Measurements from ENCODE around the gene UBR1.
"Not testable (repeated sequence)": the region's sequence is repeated elsewhere in the genome, so short reads cannot be mapped to it uniquely, and the experiment has no call there.

The UBR1 gene

DNA sequence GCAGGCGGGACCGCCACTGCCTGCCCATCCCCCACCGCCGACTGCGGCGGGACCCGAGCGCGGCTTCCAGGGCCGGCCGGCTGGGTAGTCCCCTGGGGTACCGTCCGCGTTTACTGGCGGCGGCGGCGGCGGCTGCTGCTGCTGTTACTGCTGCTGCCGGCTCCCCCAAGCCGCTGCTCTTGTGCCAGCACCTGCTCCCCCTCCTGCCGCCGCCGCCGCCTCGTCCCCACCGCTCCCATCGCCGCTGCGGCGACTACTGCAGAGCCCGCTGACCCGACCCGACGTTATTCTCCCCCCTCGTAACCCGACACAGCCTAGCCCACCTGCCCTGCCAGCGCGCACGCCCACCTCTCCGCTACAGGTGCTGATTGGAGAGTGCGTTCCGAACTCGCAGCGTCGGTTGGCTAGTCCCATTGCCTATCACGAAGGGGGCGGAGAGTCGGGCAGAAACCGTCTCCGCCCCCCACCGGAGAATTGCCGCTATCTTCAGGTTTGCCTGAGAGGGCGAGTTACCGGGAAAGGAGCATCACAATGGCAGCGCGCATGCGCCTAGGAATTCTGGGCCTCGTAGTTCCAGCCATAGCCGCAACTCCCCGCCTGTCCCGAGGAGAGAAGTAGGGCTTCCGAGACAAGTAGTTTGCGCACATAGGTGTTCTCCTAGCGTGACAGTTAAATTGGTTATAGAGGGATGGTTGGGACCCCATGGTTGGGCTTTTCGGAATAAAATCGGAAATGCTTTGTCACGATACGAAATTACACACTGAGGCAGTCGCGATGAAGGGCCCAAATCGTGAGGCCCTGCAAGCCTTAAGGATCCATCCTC, 185.1 kb downstream of the UBR1 start, which contains the start of gene TTBK2:
TSS of gene TTBK2 (minus strand) at position 260 of the 823 bp plus-strand sequence. CDS start 42,161 bp downstream, outside the sequence.
- H3K27ac Mint-ChIP-seq = peak within 1 kb of the TSS; percentile 85 to 90
- no peaks in the 10 kb centered on the region for H3K27me3 Mint-ChIP-seq
- no peaks in the 10 kb centered on the region for H3K9me3 Mint-ChIP-seq
- H3K36me3 Mint-ChIP-seq (ENCODE audit: insufficient read depth) = peaks cover 17% of the 10 kb centered on the region
- H3K4me1 Mint-ChIP-seq (ENCODE audit: low read depth in 2 of 2) = peaks cover 20 to 32% of the 10 kb centered on the region in 2 donors
- DNase-seq = peak; percentile 95
- H3K4me3 Mint-ChIP-seq = peak within 1 kb of the TSS; percentile 94 to 99
- peak; percentile 92 for ATAC-seq (replicated peaks)

DNA sequence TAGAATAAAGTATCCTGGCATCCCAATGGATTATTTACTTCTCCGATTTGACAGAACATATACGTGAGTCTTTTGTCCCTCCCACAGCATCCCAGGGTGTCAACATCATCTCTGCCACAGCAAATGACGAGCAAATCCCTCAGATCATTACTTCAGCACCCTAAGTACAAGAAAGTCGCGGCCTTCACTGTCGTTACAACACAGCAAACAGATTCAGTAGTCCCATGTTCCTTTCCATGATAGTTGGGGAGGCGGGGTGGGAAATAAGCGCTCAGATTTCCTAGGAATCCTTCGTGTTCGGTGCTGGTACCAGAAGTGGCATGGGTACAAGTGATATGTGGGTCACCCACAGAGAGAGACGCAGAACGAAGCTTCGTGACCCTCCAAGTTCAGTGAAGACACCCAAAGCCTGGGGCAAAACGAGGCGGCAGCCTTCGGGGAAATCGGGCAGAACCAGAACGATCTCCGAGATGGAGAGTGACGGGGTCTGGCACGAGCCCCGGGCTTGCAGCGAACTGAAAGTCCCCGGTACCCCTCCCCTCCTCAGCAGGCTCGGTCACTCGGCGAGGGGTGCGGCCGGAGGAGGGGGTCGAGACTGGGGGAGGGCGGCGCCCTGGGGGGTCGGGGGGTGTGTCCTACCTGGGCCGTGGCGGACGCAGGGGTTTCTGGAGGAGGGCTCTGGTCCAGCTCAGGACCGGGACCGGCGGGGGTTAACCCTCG, 185.9 kb downstream of the UBR1 start:
- DNase-seq (peak; percentile 9 to 25 (median 17)), ATAC-seq (replicated peaks) (peak; percentile 4)
- H3K27ac Mint-ChIP-seq = peak overlapping the region; percentile 85 to 90
- H3K9me3 Mint-ChIP-seq = no peaks in the 10 kb centered on the region
- peaks cover 14% of the 10 kb centered on the region for H3K36me3 Mint-ChIP-seq (ENCODE audit: insufficient read depth)
- H3K27me3 Mint-ChIP-seq = no peaks in the 10 kb centered on the region
- H3K4me1 Mint-ChIP-seq (ENCODE audit: low read depth in 2 of 2) = peaks cover 20 to 40% of the 10 kb centered on the region in 2 donors
- peak overlapping the region; percentile 94 to 99 for H3K4me3 Mint-ChIP-seq

DNA sequence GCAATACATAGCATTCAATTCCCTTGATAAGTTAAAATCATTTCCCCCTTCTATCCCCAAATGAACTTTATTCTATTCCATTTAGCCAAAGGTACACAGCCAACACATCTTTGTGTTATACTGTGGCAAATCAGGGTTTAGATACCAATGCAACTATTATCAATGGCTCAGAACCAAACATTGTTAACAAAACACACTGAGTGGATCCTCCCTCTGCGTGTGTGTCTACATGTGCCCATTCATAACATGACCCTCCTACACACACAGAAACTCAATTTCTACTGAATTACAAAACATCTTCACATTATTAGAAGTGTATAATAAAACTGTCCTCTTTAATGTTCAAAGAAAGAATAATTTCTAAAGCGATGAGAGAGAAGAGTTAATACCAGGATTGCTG, 186.5 kb downstream of the UBR1 start:
- Mint-ChIP-seq H3K27me3 (no peaks in the 10 kb centered on the region), H3K9me3 (no peaks in the 10 kb centered on the region), H3K27ac (peak overlapping the region; percentile 85 to 90), H3K4me3 (peak overlapping the region; percentile 94 to 99), H3K4me1 (ENCODE audit: low read depth in 2 of 2) (peaks cover 24 to 43% of the 10 kb centered on the region in 2 donors), H3K36me3 (ENCODE audit: insufficient read depth) (peaks cover 14% of the 10 kb centered on the region)
- DNase-seq = no peak
- ATAC-seq (replicated peaks) = no peak

DNA sequence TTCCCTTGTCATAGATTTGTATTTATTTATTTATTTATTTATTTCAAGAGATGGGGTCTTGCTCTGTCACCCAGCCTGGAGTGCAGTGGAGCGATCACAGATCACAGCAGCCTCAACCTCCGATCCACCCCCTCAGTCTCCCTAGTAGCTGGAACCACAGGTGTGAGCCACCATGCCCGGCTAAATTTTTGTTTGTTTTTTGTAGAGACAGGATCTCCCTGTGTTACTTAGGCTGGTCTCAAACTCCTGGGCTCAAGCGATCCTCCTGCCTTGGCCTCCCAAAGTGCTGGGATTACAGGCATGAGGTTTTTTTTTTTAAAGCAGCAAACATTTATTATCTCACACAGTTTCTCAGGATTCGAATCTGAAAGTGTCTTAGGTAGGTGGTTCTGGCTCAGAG, 187.8 kb downstream of the UBR1 start:
- no peak overlapping the region for H3K27ac Mint-ChIP-seq
- H3K9me3 Mint-ChIP-seq = no peaks in the 10 kb centered on the region
- peaks cover 24 to 48% of the 10 kb centered on the region in 2 donors for H3K4me1 Mint-ChIP-seq (ENCODE audit: low read depth in 2 of 2)
- H3K4me3 Mint-ChIP-seq = no peak overlapping the region
- DNase-seq (no peak), ATAC-seq (replicated peaks) (no peak)
- H3K36me3 Mint-ChIP-seq (ENCODE audit: insufficient read depth) = peaks cover 14% of the 10 kb centered on the region
- no peaks in the 10 kb centered on the region for H3K27me3 Mint-ChIP-seq

DNA sequence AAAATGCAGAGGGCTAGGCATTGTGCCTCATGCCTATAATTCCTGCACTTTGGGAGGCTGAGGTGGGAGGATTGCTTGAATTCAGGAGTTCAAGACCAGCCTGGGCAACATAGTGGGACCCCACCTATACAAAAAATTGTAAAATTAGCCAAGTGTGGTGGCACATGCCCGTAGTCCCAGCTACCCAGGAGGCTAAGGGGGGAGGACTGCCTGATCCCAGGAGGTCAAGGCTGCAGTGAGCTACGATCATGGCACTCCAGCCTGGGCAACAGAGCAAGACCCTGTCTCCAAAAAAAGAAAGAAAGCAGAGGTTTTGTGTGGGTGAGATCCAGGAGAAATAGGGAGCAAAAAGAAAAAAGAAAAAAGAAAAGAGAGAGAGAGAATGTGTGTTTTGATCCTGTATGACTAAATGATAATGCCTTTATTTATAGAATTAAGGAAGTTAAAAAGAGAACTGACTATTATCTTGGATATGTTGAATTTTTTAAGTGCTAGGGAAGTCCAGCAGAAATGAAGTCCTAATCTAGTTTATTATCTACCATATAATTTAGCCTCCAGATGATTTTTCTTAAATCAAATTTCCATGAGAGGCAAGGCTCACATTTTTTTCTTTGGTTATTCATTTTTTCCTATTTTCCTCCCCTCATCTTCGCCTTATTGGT, 190.1 kb downstream of the UBR1 start:
- ATAC-seq (replicated peaks) (no peak), DNase-seq (no peak)
- Mint-ChIP-seq H3K4me3 (no peak overlapping the region), H3K4me1 (ENCODE audit: low read depth in 2 of 2) (peaks cover 18 to 50% of the 10 kb centered on the region in 2 donors), H3K36me3 (ENCODE audit: insufficient read depth) (peaks cover 9% of the 10 kb centered on the region), H3K9me3 (no peaks in the 10 kb centered on the region), H3K27ac (peak overlapping the region in 1 of 2 donors; percentile 64), H3K27me3 (no peaks in the 10 kb centered on the region)

DNA sequence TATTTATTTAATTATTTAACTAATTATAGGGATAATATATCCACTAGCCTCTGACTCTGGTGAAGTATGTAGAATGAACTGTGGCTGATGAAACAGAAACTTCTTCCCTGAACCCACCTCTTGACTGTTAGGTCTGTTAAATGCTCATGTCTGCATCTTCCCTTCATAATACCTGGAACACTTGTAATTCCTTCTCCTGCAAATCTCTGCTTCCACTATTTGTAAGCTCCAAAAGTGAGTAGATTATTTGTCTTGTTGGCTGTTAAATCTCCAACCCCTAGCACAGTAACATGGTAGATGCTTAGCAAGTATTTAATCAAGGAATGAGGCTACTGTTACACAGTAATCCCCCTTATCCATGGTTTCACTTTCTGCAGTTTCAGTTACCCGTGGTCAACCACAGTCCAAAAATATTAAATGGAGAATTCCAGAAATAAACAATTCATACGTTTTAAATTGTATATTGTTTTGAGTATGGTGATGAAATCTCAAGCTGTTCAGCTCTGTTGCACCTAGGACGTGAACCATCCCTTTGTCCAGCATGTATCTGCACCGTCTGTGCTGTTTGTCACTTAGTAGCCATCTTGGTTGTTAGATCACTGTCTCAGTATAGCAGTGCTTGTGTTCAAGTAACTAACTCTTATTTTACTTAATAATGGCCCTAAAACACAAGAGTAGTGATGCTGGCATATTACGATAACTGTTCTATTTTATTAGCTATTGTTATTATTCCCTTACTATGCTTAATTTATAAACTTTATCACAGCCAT, 190.9 kb downstream of the UBR1 start:
- no peak for ATAC-seq (replicated peaks)
- Mint-ChIP-seq H3K4me3 (no peak overlapping the region), H3K4me1 (ENCODE audit: low read depth in 2 of 2) (peaks cover 16 to 51% of the 10 kb centered on the region in 2 donors)

DNA sequence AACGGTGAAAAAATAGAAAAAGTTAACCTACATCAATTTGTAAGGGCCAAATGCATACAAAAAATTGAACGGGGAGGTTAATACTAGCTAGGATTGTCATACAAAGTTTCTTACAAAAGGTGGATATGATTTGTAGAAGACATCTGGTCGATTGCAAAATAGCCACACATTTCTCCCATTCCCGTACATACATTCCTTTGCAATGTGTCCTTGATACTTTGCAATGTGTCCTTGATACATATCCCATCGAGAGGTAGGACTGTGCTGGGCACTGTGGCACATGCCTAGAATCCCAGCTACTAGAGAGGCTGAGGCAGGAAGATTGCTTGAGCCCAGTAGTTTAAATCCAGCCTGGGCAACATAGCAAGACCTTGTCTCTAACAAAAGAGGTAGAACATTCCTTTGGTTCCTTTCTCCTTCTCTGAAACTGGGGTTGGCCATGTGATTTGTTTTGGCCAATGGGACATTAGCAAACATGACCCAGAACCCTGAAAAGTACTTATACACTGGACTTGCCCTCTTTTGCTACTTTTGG, 194.7 kb downstream of the UBR1 start:
- Mint-ChIP-seq H3K27ac (no peak overlapping the region), H3K4me3 (no peak overlapping the region), H3K4me1 (ENCODE audit: low read depth in 2 of 2) (peaks cover 11 to 39% of the 10 kb centered on the region in 2 donors), H3K36me3 (ENCODE audit: insufficient read depth) (peaks cover 3% of the 10 kb centered on the region), H3K9me3 (no peaks in the 10 kb centered on the region), H3K27me3 (no peaks in the 10 kb centered on the region)
- ATAC-seq (replicated peaks) = no peak
- no peak for DNase-seq

More for the DNA sequence above, 190.9 kb downstream of the UBR1 start:
- DNase-seq = no peak
- Mint-ChIP-seq H3K9me3 (no peaks in the 10 kb centered on the region), H3K27me3 (no peaks in the 10 kb centered on the region), H3K36me3 (ENCODE audit: insufficient read depth) (peaks cover 6% of the 10 kb centered on the region), H3K27ac (no peak overlapping the region)

DNA sequence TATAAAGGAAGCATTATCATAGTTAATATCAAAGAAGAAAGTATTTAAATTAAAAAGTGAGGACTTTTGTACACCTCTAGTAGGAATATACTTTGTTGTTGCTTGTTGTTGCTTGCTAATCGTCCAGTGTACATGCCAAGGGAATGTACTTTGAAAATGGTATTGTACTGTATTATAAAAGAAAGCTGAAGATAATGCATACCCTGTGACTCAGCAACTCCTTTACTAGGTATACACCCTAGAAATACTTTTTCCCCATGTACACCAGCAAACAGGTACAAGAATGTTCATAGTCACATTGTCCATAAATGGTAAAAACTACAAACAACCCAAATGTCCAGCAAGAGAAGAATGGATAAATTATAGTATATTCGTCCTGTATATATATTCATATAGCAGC, 197.3 kb downstream of the UBR1 start:
- no peaks in the 10 kb centered on the region for H3K27me3 Mint-ChIP-seq
- H3K36me3 Mint-ChIP-seq (ENCODE audit: insufficient read depth) = peaks cover 3% of the 10 kb centered on the region
- H3K4me3 Mint-ChIP-seq = no peak overlapping the region
- H3K27ac Mint-ChIP-seq = no peak overlapping the region
- H3K9me3 Mint-ChIP-seq = no peaks in the 10 kb centered on the region
- ATAC-seq (replicated peaks) (no peak), DNase-seq (no peak)
- H3K4me1 Mint-ChIP-seq (ENCODE audit: low read depth in 2 of 2) = peaks cover 12 to 22% of the 10 kb centered on the region in 2 donors

DNA sequence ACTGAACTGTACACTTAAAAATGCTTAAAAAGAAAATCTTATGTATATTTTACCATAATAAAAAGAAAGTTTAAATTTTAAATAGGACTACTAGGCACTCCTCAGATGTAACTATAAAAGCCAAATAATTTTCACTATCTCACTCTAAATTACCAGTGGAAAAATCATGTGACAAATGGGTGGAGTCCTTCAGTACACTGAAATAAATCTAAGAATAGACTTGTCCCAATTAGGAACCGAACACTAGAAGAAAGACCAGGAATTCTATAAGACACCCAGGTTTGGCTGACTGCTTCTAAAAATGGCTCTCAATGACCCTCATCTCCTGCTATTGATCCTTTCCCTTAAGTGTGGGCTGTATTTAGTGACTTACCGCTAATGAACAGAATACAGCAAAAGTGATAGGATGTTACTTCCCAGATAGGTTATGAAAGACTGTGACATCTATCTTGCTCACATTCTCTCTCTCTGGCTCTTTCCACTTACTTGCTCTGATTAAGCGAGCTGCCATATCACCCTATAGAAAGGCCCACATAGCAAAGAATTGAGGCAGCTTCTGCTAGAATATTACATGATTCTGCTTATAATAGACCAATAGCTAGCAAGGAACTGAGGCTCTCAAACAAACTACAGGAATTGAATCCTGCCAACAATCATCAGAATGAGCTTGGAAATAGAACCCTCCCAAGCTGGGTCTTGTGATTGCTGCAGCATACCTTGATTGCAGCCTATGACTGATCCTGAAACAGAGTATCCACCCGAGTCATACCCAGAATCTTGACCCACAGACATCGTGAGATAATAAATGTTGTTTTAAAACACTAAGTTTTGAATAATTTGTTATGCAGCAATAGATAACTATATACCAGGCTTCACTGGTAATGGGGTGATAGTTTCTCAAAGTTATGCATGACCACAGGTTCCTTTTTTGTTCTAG, 202.2 kb downstream of the UBR1 start:
- Mint-ChIP-seq H3K4me1 (ENCODE audit: low read depth in 2 of 2) (peaks cover 9% of the 10 kb centered on the region in 2 donors), H3K36me3 (ENCODE audit: insufficient read depth) (no peaks in the 10 kb centered on the region), H3K9me3 (no peaks in the 10 kb centered on the region), H3K27me3 (no peaks in the 10 kb centered on the region), H3K4me3 (no peak overlapping the region), H3K27ac (no peak overlapping the region)
- no peak for DNase-seq
- ATAC-seq (replicated peaks) = no peak

DNA sequence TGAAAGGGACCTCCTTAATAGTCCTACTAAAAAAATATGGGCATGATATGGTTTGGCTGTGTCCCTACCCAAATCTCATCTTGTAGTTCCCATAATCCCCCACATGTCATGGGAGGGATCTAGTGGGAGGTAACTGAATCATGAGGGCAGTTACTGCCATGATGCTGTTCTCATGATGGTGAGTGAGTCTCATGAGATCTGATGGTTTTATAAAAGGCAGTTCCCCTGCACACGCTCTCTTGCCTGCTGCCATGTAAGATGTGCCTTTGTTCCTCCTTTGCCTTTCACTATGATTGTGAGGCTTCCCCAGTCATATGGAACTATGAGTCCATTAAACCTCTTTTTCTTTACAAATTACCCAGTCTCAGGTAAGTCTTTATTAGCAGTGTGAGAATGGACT, 211.9 kb downstream of the UBR1 start:
- H3K9me3 Mint-ChIP-seq; ATAC-seq (replicated peaks); DNase-seq; H3K36me3 Mint-ChIP-seq (ENCODE audit: insufficient read depth); H3K4me3 Mint-ChIP-seq; H3K27me3 Mint-ChIP-seq; H3K27ac Mint-ChIP-seq: not testable (repeated sequence)
- peaks cover 3 to 18% of the 10 kb centered on the region in 2 donors for H3K4me1 Mint-ChIP-seq (ENCODE audit: low read depth in 2 of 2)
